ENCODE data around the gene ITGA2.

DNA sequence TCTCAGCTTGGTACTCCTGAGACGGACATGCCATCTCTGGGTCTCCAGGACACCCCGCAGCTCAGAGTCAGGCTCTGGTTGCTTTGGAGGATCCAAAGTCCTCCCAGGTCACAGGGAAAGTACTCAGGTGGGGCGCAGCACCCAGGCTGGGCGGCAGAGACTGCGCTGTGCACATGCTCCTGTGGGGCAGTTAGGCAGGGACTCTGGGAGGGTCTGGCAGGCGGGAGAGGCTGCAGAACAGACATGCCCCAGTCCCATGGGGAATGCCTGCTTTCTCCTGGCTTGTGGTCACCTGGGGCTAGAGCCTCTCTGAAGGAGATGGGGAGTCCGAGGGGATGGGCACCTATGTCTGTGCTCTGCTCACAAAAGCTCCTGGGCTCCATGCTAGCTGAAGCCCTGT lies 45.3 kb upstream of the ITGA2 start:
- TF ChIP-seq CEBPB (IDR thresholded peaks at IDR 0.05) (no peak), TEAD4 (IDR thresholded peaks at IDR 0.05) (no peak), EGR1 (IDR thresholded peaks at IDR 0.05) (no peak), EP300 (IDR thresholded peaks at IDR 0.05; ENCODE audit: borderline replicate concordance) (no peak), NFIC (IDR thresholded peaks at IDR 0.05) (no peak), RAD21 (IDR thresholded peaks at IDR 0.05; ENCODE audit: low read depth) (no peak)
